CD14-positive monocyte (primary cell): Measurements from ENCODE around the gene VPS18. TPM values are rescaled to one million over a fixed set of nuclear protein-coding genes. Genes with fewer than 3 reads are reported as not detected.

Experiments used
- DNase-seq, 3 donors: peaks; one replicate each; pipeline ENCODE4 v3.0.0-alpha.2; 2011 to 2022
- H2AFZ ChIP-seq: 2 replicates; pipeline ENCODE4 v1.6.0; 2012; ENCODE audit warnings: mild to moderate bottlenecking, low read depth, low read length, inconsistent platforms; ENCODE audit not compliant: insufficient read depth, poor library complexity, severe bottlenecking
- H3K27ac ChIP-seq, 2 donors: 1 replicate in 1 of 2; 2 replicates in 1 of 2; pipeline ENCODE4 v1.5.1; 2012 to 2013; ENCODE audit warnings: low read length in 2 of 2, control low read depth in 1 of 2, inconsistent platforms in 1 of 2, low read depth in 1 of 2, mild to moderate bottlenecking in 1 of 2
- H3K27me3 ChIP-seq, 2 donors: one replicate each; pipeline versions ENCODE4 v1.6.0 to v1.6.1; 2011 to 2013; ENCODE audit warnings: low read length in 2 of 2; ENCODE audit not compliant: control insufficient read depth in 2 of 2, insufficient read depth in 2 of 2
- H3K36me3 ChIP-seq, 2 donors: replicated peaks in 1 of 2; 1 replicate in 1 of 2; 2 replicates in 1 of 2; pipeline versions ENCODE4 v1.5.1 to v1.6.1; 2012 to 2013; ENCODE audit warnings: low read length in 2 of 2, control low read depth in 1 of 2, inconsistent platforms in 1 of 2, mild to moderate bottlenecking in 1 of 2; ENCODE audit not compliant: insufficient read depth in 2 of 2, control insufficient read depth in 1 of 2
- H3K4me1 ChIP-seq, 2 donors: 1 replicate in 1 of 2; 2 replicates in 1 of 2; pipeline versions ENCODE4 v1.5.1 to v1.6.1; 2012 to 2013; ENCODE audit warnings: low read length in 2 of 2, control low read depth in 1 of 2, inconsistent platforms in 1 of 2, mild to moderate bottlenecking in 1 of 2, moderate library complexity in 1 of 2; ENCODE audit not compliant: insufficient read depth in 2 of 2, control insufficient read depth in 1 of 2
- H3K4me2 ChIP-seq: replicated peaks from 2 replicates; pipeline ENCODE3; 2012; ENCODE audit warnings: low read length, moderate library complexity, mild to moderate bottlenecking; ENCODE audit not compliant: poor library complexity, severe bottlenecking; ENCODE audit errors: extremely low read depth
- H3K4me3 ChIP-seq, 3 experiments: fragments of 200-600 bp in 1 of 3; sonication (generic) in 1 of 3; replicated peaks in 1 of 3; 1 replicate in 2 of 3; 2 replicates in 1 of 3; pipeline ENCODE4 v1.5.1; 2011 to 2013; ENCODE audit warnings: low read length in 3 of 3, mild to moderate bottlenecking in 3 of 3, control low read depth in 2 of 3, low read depth in 2 of 3, inconsistent platforms in 1 of 3, moderate library complexity in 1 of 3
- H3K79me2 ChIP-seq: 2 replicates; pipeline ENCODE4 v1.6.0; 2012; ENCODE audit warnings: mild to moderate bottlenecking, control low read depth, inconsistent platforms, low read length, moderate library complexity; ENCODE audit not compliant: insufficient read depth
- H3K9ac ChIP-seq: 2 replicates; pipeline ENCODE4 v1.6.0; 2017; ENCODE audit warnings: low read length, mild to moderate bottlenecking; ENCODE audit not compliant: insufficient read depth, poor library complexity, severe bottlenecking
- H3K9me3 ChIP-seq, 2 donors: replicated peaks in 1 of 2; 1 replicate in 1 of 2; 2 replicates in 1 of 2; pipeline versions ENCODE4 v1.5.1 to v1.6.1; 2012 to 2013; ENCODE audit warnings: low read length in 2 of 2, control low read depth in 1 of 2; ENCODE audit not compliant: control insufficient read depth in 1 of 2, insufficient read depth in 1 of 2
- H4K20me1 ChIP-seq: 2 replicates; pipeline ENCODE4 v1.6.0; 2012; ENCODE audit warnings: mild to moderate bottlenecking, low read length, control low read depth, moderate library complexity; ENCODE audit not compliant: insufficient read depth
- H3K27ac Mint-ChIP-seq, 7 donors: one replicate each; pipeline ENCODE4 v1.8.0; 2020; ENCODE audit warnings: mild to moderate bottlenecking in 7 of 7, mixed read lengths in 7 of 7, moderate library complexity in 6 of 7, inconsistent platforms in 2 of 7
- H3K27me3 Mint-ChIP-seq, 3 donors: one replicate each; pipeline ENCODE4 v1.8.0; 2021 to 2022; ENCODE audit warnings: low read depth in 3 of 3, mild to moderate bottlenecking in 3 of 3, mixed read lengths in 3 of 3, moderate library complexity in 3 of 3, inconsistent platforms in 1 of 3
- H3K36me3 Mint-ChIP-seq, 2 donors: one replicate each; pipeline ENCODE4 v1.8.0; 2020; ENCODE audit warnings: mixed read lengths in 2 of 2, inconsistent platforms in 1 of 2, mild to moderate bottlenecking in 1 of 2
- H3K4me1 Mint-ChIP-seq: one replicate; pipeline ENCODE4 v1.8.0; 2020; ENCODE audit warnings: mild to moderate bottlenecking, mixed read lengths
- H3K4me3 Mint-ChIP-seq, 2 donors: one replicate each; pipeline ENCODE4 v1.8.0; 2020; ENCODE audit warnings: mild to moderate bottlenecking in 2 of 2, mixed read lengths in 2 of 2, moderate library complexity in 1 of 2
- H3K9me3 Mint-ChIP-seq, 7 donors: one replicate each; pipeline ENCODE4 v1.8.0; 2020 to 2022; ENCODE audit warnings: mixed read lengths in 7 of 7, mild to moderate bottlenecking in 6 of 7, moderate library complexity in 6 of 7, inconsistent platforms in 2 of 7
- CTCF ChIP-seq: fragments of 200-600 bp; IDR thresholded peaks from one replicate; pipeline ENCODE4 v1.8.0; 2022; ENCODE audit warnings: antibody characterized with exemption, mild to moderate bottlenecking
- WGBS: methylation state at CpG from one replicate; pipeline ENCODE4 v1.1.5; 2013; ENCODE audit warnings: missing lambda C conversion rate; ENCODE audit not compliant: insufficient coverage; 5-methylcytosine and 5-hydroxymethylcytosine counted together
- intact Hi-C, 2 donors: fragments of 100-400 bp; cut with micrococcal nuclease; formaldehyde crosslinking; loops; one replicate each; pipeline versions ENCODE4 v1.15.0 to v1.15.1; 2023
- polyA plus RNA-seq, 3 donors: library from polyadenylated mRNA; depleted of rRNA in 1 of 3; unstranded in 2 of 3; stranded (reverse) in 1 of 3; fragments of 300-500 nt in 2 of 3; fragments of >200 nt in 1 of 3; fragmentation: Illumina TruSeq in 2 of 3; gene quantifications; 1 replicate in 2 of 3; 2 replicates in 1 of 3; pipeline ENCODE4 v1.2.3, GENCODE V29; 2012 to 2021

VPS18 gene
- polyA plus RNA-seq, 3 donors, result 12.1 to 22.8 (median 21.8) TPM

DNA sequence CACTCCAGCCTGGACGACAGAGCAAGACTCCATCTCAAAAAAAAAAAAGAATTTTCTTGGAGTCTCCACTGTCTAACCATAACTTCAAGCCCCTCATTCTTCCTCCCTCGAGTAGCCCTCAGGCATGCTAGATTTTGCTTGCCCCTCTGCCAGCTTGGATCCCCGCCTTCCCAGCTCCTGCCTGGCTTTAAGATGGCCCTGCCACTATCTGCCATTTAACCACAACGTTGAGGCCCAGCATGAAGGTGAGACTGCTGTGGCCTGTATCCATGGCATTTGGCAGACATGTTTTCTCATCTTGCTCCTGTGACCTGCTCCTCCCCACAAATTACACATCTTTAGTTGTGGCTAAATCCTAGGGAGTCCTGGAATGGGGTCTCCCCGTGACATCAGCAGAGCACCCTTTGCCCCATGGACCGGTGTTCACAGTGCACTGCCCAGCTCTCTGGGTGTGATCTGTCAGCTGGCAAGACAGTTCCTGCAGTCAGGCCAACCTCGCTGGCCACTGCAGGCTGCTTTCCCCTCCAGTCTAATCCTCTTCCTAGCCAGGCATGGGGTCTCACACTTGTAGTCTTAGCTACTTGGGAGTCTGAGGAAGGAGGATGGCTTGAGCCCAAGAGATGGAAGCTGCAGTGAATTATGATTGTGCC lies 10.4 kb downstream of the VPS18 start:
- H3K27me3 Mint-ChIP-seq, result peaks cover 0 to 4% (median 0%) of the 10 kb centered on the region in 3 donors
- Histone ChIP-seq H3K79me2 (peaks cover 38% of the 10 kb centered on the region), H4K20me1 (peaks cover 42% of the 10 kb centered on the region), H2AFZ (no peak overlapping the region), H3K4me1 (peaks cover 76 to 87% of the 10 kb centered on the region in 2 donors), H3K9ac (no peak overlapping the region), H3K36me3 (peaks cover 15 to 16% of the 10 kb centered on the region in 2 donors), H3K4me2 (no peak overlapping the region), H3K27me3 (no peaks in the 10 kb centered on the region), H3K9me3 (no peaks in the 10 kb centered on the region), H3K27ac (peak overlapping the region in 1 of 2 donors; percentile 21), H3K4me3 (no peak overlapping the region)
- peak overlapping the region in 1 of 2 donors; percentile 68 for H3K4me3 Mint-ChIP-seq
- peaks cover 81% of the 10 kb centered on the region for H3K4me1 Mint-ChIP-seq
- TF ChIP-seq CTCF, result no peak
- peak overlapping the region; percentile 25 to 93 (median 75) for H3K27ac Mint-ChIP-seq
- H3K9me3 Mint-ChIP-seq, result no peaks in the 10 kb centered on the region
- H3K36me3 Mint-ChIP-seq, result peaks cover 26 to 42% of the 10 kb centered on the region in 2 donors
- peak in 1 of 3 donors; percentile 4 for DNase-seq
- 94% methylated on average over 5 of the region's 7 CpGs for WGBS
- intact Hi-C loops, result loop anchor here (2.0 to 10.0 kb wide), 8 partner anchors 38 to 428 kb away; partner anchors contain the start of genes INO80 (in 1 of the 2), NUSAP1 (in 1 of the 2), OIP5 (in 1 of the 2) and RMDN3 (in 1 of the 2)

DNA sequence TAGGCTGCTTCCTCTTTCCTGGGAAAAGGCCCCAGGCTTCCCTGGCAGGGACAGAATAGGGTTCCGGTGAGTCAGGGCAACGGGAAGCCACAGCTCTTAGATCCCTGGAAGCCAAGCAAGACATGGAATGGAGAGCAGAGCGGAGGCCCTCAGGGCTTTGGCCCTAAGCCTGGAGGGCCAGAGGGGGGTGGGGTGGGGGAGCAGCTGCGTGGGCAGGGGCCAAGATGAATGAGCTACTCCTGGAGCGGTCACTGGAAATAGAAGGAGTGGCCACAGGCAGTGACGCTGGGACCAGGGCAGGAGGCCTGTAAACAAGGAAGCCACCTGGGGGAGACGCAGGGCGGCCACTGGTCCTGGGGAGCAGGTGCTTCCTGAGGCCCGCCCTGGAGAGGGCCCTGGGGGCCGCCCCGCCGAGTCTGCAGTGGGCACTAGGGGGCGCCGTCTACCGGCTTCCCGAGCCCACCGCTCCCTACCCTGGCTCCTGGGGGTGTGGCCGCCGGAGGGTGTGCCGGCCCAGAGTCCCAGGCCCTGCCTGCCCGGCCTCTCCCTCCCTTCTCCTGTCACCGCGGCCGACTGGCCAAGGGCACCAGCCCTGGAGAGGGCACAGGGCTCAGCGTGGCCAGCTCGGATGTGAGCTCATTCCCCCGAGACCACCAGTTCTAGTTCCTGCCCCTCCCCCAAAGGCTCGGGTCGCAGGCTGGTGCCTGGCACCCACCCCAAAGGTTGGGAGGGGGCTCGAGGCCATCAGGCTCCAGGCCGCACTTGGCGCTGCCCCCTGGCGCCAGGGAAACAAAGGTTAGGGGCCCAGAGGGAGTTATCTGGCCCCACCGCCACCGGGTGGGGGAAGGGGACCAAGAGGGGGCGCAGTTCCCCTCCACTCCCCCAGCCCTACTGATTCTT lies 12.1 kb downstream of the VPS18 start:
- Histone ChIP-seq H4K20me1 (peaks cover 34% of the 10 kb centered on the region), H3K9ac (peak overlapping the region; percentile 55), H3K9me3 (no peaks in the 10 kb centered on the region), H3K79me2 (peaks cover 21% of the 10 kb centered on the region), H3K27me3 (no peaks in the 10 kb centered on the region), H3K27ac (peak overlapping the region; percentile 56 to 57), H2AFZ (peak overlapping the region; percentile 37), H3K4me3 (peak overlapping the region; percentile 47 to 76 (median 48)), H3K36me3 (no peaks in the 10 kb centered on the region), H3K4me2 (peak overlapping the region; percentile 80), H3K4me1 (peaks cover 85 to 96% of the 10 kb centered on the region in 2 donors)
- TF ChIP-seq CTCF, result peak; percentile 91
- intact Hi-C loops, result loop anchor here (5.0 to 10.0 kb wide), 5 partner anchors 36 to 278 kb away; partner anchors contain the start of gene RMDN3 (in 1 of the 2)
- peak; percentile 47 to 60 (median 49) for DNase-seq
- H3K27ac Mint-ChIP-seq, result peak overlapping the region in 5 of 7 donors; percentile 30 to 79 (median 61)
- H3K27me3 Mint-ChIP-seq, result peaks cover 0 to 7% (median 0%) of the 10 kb centered on the region in 3 donors
- H3K36me3 Mint-ChIP-seq, result peaks cover 10 to 25% of the 10 kb centered on the region in 2 donors
- peaks cover 91% of the 10 kb centered on the region for H3K4me1 Mint-ChIP-seq
- WGBS, result 2% methylated on average over 30 of the region's 36 CpGs
- H3K4me3 Mint-ChIP-seq, result peak overlapping the region; percentile 67 to 84
- H3K9me3 Mint-ChIP-seq, result no peaks in the 10 kb centered on the region
